GM18519 (cell line): Measurements from ENCODE around the gene CHST9.
"Not testable (repeated sequence)": the region's sequence is repeated elsewhere in the genome, so short reads cannot be mapped to it uniquely, and the experiment has no call there.

Experiments used
- ATAC-seq: cut with Tn5 transposase; IDR thresholded peaks from one replicate; pipeline ENCODE4 v1.9.1; 2021; ENCODE audit warnings: mild to moderate bottlenecking, moderate library complexity; ENCODE audit not compliant: unreplicated experiment, low FRiP score

Gene CHST9

DNA sequence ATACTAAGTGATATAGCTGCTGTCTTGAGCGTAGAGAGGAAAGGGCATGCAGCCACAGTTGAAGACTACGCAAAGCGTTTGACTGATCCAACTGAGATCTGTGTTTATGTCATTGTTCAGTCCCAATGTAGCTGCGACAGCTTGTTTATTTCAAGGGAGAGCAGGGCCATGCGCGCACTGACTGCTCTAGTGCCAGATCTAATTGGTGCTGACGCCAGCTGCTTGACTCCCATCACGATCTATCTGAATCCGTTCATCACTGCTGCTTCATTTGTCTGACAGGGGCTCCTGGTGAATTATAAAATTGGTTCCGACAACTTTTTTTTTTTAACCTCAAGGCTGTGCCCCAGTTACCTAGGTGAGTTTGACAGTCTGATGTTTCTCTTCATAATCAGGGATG is 75.7 kb downstream of the CHST9 start:
- ATAC-seq: no peak

DNA sequence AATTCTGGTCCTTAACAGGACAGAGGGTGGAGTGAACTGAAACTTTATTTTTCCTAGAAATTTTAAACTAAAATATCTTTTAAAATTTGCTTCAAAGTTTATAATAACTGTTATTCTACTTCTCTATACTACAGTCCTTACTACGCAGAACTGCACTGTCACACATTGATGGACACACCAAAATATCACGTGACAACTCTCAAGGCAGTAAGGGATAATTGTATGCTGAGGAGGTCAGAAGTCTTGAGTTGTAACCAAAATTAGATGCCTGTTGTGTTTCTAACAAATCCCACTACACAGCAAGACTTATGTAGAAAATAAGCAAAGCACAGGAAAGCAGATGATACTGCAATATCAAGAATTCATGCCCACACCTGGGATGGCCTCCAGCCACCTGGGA is 76.3 kb downstream of the CHST9 start:
- ATAC-seq: no peak

DNA sequence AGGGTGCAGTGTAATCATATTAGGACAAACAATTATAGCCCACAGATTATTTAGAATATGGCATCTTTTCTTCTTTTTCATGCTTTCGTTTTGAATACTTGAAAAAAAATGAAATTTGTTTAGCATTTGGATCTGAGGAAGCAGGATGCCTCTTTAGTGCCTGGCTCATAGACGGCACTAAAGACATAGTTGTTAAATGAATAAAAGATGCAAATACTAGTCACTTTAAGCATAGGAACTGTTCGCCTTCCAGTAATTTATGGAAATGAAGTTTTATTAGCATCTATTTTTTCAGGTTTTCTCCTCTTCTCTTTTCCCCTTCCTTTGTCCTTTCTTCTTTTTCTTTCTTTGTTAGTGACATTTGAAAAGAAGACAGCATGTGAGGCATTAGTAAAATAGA is 80.4 kb downstream of the CHST9 start:
- no peak for ATAC-seq

DNA sequence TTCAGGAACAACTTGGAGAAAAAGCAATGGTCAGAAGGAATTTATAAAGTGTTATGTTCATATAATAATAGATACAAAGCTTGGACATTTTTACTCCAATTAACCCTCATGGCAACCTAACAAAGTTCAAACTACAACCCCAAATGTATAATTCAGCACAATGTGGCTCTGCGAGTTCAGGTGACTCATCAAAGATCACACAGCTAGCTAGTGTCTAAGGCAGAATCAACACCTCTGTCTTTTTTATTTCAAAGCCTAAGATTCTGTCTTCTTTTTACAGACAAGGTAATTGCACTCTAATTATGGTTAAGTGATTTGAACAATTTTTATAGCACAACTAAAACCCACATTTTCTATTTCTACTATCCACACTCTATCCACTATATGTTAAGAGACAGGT is 90.5 kb downstream of the CHST9 start:
- ATAC-seq: no peak

- not testable (repeated sequence) for ATAC-seq
Observed at GRCh38 chr18:27093290-27093689, 91.8 kb downstream of the CHST9 start.

- ATAC-seq: no peak
Observed at GRCh38 chr18:27081701-27082100, 103.4 kb downstream of the CHST9 start.

DNA sequence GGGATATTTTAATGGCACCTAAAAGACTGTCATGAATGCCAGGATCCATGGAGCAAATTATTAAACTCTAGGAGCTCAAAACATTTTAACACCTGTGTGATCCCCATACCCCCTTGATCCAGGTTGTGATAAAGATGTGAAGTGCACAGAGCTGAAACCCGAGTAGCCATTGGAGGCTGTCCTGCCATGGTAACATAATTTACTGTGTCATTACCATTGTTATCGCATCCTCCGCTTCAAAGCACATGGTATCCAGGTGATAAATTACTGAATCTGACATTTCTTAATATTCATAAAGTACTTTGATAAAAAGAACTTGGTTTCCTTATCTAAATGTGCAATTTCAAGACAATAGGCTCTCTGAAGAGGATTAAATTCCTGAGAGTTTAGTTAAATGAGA is 109.3 kb downstream of the CHST9 start:
- no peak for ATAC-seq

- ATAC-seq: peak; percentile 98
Observed at GRCh38 chr18:27073404-27073830, 111.7 kb downstream of the CHST9 start.

DNA sequence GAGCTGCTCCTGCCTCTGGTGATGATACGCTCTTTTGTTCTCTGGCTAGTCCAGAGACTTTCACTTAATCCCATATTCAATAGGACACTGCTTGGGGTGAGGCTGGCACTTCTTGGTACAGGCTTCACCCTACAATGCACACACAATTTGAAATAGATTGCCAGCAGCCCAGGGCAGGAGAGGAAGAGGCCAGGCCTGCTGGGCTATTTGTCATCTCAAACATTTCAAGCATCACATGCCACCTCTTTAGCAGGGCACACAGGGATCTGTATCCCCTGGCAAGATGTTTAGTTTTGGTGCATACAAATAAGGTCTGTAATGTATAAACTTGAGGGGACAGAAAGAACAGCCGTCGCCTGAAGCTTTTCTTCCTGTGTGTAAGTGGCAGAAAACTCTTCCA is 120.4 kb downstream of the CHST9 start:
- no peak for ATAC-seq

DNA sequence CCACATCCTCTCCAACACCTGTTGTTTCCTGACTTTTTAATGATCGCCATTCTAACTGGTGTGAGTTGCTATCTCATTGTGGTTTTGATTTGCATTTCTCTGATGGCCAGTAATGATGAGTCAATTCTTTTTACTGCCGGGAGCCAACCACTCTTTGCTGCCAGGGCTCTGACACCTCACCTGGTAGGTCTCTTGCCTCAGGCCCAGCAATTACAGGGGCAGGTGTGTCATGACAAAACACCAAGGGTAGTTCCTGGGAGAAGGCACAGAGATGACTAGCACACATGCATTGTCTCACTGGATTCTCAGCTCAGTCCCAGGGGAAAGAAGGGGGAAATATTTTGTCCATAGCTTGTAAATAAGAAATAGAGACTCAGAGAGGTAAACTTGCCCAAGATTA is 122.3 kb downstream of the CHST9 start:
- no peak for ATAC-seq

DNA sequence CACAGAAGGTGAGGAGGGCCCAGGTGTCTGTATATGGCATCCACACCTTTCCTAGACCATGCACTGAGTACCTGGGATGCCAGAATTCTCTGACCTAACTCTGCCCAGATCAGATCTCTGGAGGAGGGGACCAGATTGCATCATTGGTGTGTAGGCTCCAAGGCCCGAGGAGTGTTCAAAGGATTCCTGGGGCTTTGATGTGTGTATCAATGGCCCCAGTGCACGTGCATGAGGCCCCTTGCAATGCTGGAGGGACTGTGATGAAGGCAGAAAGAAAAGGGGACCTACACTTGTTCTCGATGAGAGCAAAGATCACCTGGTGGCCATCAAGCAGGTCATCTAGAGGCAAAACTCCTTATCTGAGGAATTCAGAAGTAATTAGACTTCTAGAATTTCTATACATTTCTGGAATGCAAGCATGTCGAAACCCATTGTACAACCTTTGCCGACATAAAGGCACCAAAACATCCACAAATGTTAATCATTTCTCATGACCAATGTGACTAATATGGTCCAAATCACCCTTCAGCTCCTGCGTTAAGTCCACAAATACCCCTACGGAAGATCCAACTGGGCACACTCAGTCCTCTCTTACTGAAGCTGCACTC is 123.5 kb downstream of the CHST9 start:
- ATAC-seq: no peak

- ATAC-seq: no peak
Observed at GRCh38 chr18:27057519-27058234, 127.4 kb downstream of the CHST9 start.

- no peak for ATAC-seq
Observed at GRCh38 chr18:27054926-27055325, 130.2 kb downstream of the CHST9 start.

DNA sequence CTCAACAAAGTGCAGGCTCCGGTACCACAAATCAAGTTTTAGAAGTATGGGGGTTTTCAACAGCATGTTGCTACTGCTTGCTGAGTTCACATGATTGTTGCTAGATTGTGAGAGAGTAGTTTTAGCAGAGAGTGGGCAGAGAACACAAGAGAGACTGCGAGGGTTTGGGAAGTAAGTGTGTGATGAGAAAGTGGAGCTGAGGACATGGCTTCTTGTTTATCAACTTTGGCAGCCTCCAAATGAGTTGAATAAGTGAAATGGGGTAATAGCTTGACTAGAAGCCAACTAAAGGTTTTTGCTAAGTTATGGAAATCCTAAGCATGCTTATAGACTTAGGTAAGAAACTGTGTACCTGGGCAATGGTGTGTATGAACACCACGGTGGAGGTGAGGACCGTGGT is 135.1 kb downstream of the CHST9 start:
- ATAC-seq: no peak

DNA sequence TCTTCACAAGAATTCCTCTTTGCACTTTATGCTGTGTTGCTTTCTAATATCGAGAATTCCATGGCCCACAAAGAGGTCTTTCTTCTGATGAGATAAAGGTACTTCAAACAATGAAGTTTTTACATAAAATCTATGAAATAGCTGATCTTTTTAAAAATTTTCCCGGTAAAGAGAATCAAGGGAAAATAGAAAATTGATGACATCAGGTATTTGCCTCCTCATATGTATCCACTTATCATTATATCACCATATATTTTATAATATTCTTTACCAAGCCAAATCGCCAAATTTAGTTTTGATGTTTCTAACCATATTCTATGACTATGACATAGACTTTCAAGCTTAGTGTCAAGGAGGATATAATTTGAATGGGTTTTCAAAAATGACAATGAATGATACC is 139.8 kb downstream of the CHST9 start:
- no peak for ATAC-seq

DNA sequence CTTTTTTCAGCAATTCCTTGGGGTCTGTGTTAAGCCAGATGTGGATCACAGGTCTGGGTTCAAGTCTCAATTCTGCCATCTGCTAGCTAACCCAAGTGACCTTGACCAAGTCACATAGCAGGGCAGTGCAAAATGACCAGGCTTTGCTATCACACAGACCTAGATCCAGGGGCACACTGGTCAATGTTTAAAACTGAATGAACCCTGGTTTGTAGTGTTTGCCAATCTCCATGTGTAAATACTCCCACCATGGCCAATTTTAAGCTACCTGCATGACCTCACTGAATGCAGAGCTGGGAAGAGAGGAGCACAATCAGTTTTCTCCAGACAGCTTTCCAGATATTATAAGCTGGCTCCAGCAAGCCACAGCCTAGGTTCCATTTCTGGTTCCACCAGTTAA is 142.9 kb downstream of the CHST9 start:
- ATAC-seq: no peak

GRCh38 chr18:27040796-27041195 is 144.3 kb downstream of the CHST9 start:
- no peak for ATAC-seq

DNA sequence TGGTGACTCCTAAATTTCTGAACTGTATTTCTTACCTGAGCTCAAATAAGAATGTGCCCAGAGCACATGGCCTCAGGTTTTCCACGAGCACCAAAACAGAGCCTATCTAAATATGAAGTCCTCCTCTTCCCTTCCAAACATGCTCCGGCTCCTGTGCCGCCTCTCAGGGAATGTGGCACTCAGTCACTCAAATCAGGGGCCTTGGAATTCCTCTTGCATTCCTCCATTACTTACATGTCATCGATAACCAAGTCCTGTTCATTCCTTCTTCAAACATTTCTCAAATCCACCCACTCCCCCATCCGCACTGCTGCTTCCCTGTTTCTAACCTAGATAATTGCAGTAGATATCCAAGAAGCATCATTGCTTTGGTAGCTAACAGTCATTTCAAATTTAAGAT is 151.4 kb downstream of the CHST9 start:
- no peak for ATAC-seq

DNA sequence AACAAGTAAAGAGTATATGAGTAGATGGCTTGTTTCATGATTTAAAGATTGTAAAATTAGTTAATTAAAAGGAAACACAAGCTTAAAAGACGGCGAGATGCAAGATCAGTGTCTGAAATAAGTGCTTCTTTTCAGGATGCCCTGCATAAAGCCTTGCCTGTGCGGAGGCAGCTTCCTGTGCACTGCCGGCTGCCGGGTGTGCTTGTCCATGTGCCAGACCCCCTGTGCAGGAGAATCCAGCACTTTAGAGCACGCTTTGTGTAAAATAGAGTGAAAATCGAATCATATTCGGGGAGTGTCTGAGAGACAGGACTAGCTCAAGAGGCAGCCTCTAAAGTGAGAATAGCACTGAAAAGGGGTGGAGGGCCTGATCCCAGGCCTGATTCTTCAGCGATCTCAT is 154.7 kb downstream of the CHST9 start:
- no peak for ATAC-seq

DNA sequence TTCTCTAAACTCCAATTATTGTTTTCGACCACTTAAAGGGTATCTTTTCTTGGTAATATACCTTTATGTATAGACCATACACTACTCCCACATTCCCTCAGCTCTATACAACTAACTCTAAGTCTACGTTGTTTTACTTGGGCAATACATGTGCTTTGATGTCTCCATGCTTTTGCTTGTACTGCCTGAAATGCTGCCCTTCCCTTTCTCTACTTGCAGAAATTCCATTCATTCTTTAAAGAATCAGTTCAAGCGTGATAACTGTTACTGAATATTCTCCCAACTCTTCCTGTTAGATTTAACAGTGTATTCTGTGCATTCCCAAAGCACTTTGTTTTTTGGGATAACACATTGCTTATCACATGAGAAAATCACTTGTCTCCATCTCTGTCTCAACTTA is 162.6 kb downstream of the CHST9 start:
- no peak for ATAC-seq

GRCh38 chr18:27017901-27018500 is 167.1 kb downstream of the CHST9 start:
- no peak for ATAC-seq

- ATAC-seq: no peak
Observed at GRCh38 chr18:27014841-27015240, 170.3 kb downstream of the CHST9 start.
